Measurements from ENCODE around the gene B4GALNT4. TPM values are rescaled to one million over a fixed set of nuclear protein-coding genes. Genes with fewer than 3 reads are reported as not detected.

B4GALNT4 gene
- total RNA-seq, 1 donor from 2014 or later = 16.4 TPM

DNA sequence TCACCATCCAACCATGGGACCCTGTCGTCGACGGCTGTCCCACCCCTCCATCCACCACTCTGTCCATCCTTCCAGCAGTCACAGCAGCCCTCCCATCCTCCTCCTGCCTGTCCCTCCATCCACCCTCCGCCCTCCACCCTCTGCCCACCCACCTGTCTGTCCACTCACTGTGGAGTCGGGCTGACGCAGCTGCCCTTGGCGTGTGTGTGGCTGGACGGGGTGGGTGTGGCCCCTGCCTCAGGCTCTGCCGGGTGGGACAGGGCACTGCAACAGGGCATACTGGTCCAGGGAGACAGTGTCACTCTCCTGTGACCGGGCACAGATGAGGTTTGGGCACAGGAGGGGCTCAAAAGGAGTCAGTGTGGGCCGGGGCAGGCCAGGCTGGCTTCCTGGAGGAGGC lies 26.6 kb downstream of the B4GALNT4 start:
- Histone ChIP-seq H3K4me2 (no peak overlapping the region), H3F3A (ENCODE audit: low read depth) (no peaks in the 10 kb centered on the region), H3K4me1 (peaks cover 10% of the 10 kb centered on the region), H3K36me3 (no peaks in the 10 kb centered on the region), H3K27ac (no peak overlapping the region), H3K27me3 (no peaks in the 10 kb centered on the region), H3K79me2 (ENCODE audit: low read depth) (no peaks in the 10 kb centered on the region), H3K9me3 (ENCODE audit: low read depth) (no peaks in the 10 kb centered on the region), H2AFZ (replicated peaks) (no peak overlapping the region), H4K20me1 (ENCODE audit: low read depth) (no peaks in the 10 kb centered on the region), H3K4me3 (no peak overlapping the region), H3K9ac (no peak overlapping the region)
- H3K27ac Mint-ChIP-seq = no peak overlapping the region
- H3K27me3 Mint-ChIP-seq (ENCODE audit: insufficient read depth, low read depth) = peaks cover 6% of the 10 kb centered on the region
- peaks cover 9% of the 10 kb centered on the region for H3K9me3 Mint-ChIP-seq
- no peaks in the 10 kb centered on the region for H3K4me1 Mint-ChIP-seq
- DNase-seq (ENCODE audit: low spot score) = no peak
- H3K36me3 Mint-ChIP-seq = no peaks in the 10 kb centered on the region
- TF ChIP-seq EZH2phosphoT487 (IDR thresholded peaks at IDR 0.05) = no peak
- no peak for TF ChIP-seq CTCF (IDR thresholded peaks at IDR 0.05)
- no peak for TF ChIP-seq EZH2 (IDR thresholded peaks at IDR 0.05)
- H3K4me3 Mint-ChIP-seq = peak overlapping the region; percentile 43

DNA sequence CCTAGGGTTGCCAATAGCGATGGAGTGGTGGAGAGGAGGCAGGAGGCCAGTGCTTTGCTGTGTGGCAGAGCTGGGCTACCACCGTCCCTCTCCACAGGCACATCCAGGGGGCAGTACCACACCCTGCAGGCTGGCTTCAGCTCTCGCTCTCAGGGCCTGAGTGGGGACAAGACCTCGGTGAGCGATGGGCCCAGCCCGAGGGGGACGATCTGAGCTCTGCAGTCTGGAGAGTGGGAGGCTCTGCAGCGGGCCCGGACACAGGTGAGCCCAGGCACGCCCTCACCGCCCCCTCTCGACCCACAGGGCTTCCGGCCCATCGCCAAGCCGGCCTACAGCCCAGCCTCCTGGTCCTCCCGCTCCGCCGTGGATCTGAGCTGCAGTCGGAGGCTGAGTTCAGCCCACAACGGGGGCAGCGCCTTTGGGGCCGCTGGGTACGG lies 27.2 kb downstream of the B4GALNT4 start:
- Histone ChIP-seq H3K4me1 (peaks cover 10% of the 10 kb centered on the region), H3K9ac (no peak overlapping the region), H3K4me2 (no peak overlapping the region), H3K27me3 (no peaks in the 10 kb centered on the region), H2AFZ (replicated peaks) (no peak overlapping the region), H3K36me3 (no peaks in the 10 kb centered on the region), H3K79me2 (ENCODE audit: low read depth) (no peaks in the 10 kb centered on the region), H4K20me1 (ENCODE audit: low read depth) (no peaks in the 10 kb centered on the region), H3F3A (ENCODE audit: low read depth) (no peaks in the 10 kb centered on the region), H3K27ac (no peak overlapping the region), H3K4me3 (no peak overlapping the region), H3K9me3 (ENCODE audit: low read depth) (no peaks in the 10 kb centered on the region)
- TF ChIP-seq EZH2phosphoT487 (IDR thresholded peaks at IDR 0.05) = no peak
- TF ChIP-seq CTCF (IDR thresholded peaks at IDR 0.05) = peak; percentile 19
- Mint-ChIP-seq H3K27ac (no peak overlapping the region), H3K27me3 (ENCODE audit: insufficient read depth, low read depth) (peaks cover 6% of the 10 kb centered on the region), H3K4me3 (no peak overlapping the region), H3K4me1 (no peaks in the 10 kb centered on the region), H3K36me3 (no peaks in the 10 kb centered on the region), H3K9me3 (peaks cover 9% of the 10 kb centered on the region)
- no peak for DNase-seq (ENCODE audit: low spot score)

- Histone ChIP-seq H3K9me3 (ENCODE audit: low read depth) (no peaks in the 10 kb centered on the region), H3K79me2 (ENCODE audit: low read depth) (no peaks in the 10 kb centered on the region), H2AFZ (replicated peaks) (no peak overlapping the region), H3K4me1 (peaks cover 10% of the 10 kb centered on the region), H4K20me1 (ENCODE audit: low read depth) (no peaks in the 10 kb centered on the region), H3K9ac (no peak overlapping the region), H3K27me3 (no peaks in the 10 kb centered on the region), H3F3A (ENCODE audit: low read depth) (no peaks in the 10 kb centered on the region), H3K36me3 (no peaks in the 10 kb centered on the region), H3K4me2 (no peak overlapping the region), H3K4me3 (no peak overlapping the region), H3K27ac (no peak overlapping the region)
- Mint-ChIP-seq H3K9me3 (peaks cover 9% of the 10 kb centered on the region), H3K27me3 (ENCODE audit: insufficient read depth, low read depth) (peaks cover 6% of the 10 kb centered on the region), H3K4me3 (no peak overlapping the region), H3K36me3 (no peaks in the 10 kb centered on the region), H3K4me1 (no peaks in the 10 kb centered on the region), H3K27ac (no peak overlapping the region)
- no peak for TF ChIP-seq EZH2phosphoT487 (IDR thresholded peaks at IDR 0.05)
- no peak for TF ChIP-seq CTCF (IDR thresholded peaks at IDR 0.05)
- TF ChIP-seq EZH2 (IDR thresholded peaks at IDR 0.05) = no peak
- DNase-seq (ENCODE audit: low spot score) = no peak
Measured at GRCh38 chr11:396948-397548, 27.7 kb downstream of the B4GALNT4 start.

Data from neural progenitor cell (in vitro differentiated cells).